ENCODE measurements around the gene SNX6. TPM values are rescaled to one million over a fixed set of nuclear protein-coding genes. Genes with fewer than 3 reads are reported as not detected.
A peak's percentile ranks its signal among the peaks of the same experiment; 100 is the strongest.
"Not testable (repeated sequence)": the region's sequence is repeated elsewhere in the genome, so short reads cannot be mapped to it uniquely, and the experiment has no call there.

The SNX6 gene
- total RNA-seq, 1 experiment from 2014 or later = 106 TPM

DNA sequence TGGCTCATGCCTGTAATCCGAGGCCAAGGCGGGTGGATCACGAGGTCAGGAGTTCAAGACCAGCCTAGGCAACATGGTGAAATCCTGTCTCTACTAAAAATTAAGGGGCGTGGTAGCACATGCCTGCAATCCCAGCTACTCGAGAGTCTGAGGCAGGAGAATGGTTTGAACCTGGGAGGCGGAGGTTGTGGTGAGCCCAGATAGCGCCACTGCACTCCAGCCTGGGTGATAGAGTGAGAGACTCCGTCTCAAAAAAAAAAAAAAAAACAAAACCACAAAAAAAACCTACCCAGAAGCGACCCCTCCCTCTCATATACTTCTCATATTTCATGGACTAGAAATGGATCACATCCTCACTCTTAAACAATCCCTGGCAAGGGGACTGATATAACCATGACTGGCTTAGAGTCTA is 4.4 kb upstream of the SNX6 start:
- not testable (repeated sequence) for DNase-seq (ENCODE audit: low spot score)

GRCh38 chr14:34633742-34634141 is 3.8 kb upstream of the SNX6 start:
- DNase-seq (ENCODE audit: low spot score) = no peak

DNA sequence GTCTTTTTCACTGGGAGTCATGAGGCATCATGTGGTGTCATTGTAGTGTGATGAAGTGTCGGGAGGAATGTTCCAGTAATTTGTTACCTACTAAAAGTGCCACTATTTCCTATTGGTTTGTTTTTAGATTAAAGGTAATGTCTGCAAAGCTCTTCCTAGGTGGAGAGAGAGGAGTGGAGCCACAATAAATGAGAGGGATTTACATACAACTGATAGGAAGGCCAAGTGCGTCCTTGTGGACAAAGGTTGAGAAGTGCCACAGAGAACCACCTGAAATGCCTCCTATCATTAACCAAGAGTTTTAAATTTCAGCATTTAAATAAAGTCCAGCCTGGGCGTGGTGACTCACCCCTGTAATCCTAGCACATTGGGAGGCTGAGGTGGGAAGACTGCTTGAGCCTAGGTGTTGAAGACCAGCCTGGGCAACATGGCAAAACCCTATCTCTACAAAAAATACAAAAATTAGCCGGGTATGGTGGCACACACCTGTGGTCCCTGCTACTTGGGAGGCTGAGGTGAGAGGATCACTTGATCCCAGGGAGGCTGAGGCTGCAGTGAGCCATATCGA is 2.5 kb upstream of the SNX6 start:
- no peak for DNase-seq (ENCODE audit: low spot score)

DNA sequence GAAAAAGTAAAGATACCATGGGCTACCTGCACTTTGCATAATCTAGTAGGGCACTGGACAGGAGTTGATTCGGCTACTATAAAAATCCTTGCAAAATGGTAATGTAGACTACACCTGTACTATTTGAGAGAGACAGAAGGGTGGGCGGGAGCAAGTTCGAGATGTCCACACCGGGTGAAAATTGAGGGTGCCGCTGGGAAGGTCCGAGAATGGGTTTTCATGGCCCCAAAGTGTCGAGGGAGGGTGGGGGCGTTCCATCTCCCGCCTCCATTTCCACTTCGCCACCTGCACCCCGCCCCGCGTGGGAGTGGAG is 648 bp downstream of the SNX6 start:
- no peak for DNase-seq (ENCODE audit: low spot score)

DNA sequence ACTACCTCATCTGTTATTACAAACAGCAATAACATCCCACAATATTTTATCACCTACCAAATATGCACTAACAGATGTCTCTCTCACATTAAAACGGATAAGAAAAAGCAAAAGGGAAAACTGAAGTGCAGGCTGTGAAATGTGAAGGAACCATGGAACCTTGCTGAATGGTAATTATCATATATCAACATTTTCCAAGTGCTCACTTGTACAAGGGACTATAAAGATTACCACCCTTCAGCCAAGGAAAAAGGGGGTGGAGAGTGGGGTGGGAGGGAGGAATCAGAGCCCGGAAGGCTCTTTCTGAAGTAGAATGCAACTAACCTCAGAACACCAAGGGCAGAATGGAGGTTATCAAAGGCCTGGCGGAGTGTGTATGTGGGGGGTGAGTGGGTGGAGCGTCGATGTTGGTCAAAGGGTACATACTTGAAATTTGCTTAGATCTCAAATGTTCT is 1.2 kb downstream of the SNX6 start:
- DNase-seq (ENCODE audit: low spot score) = peak; percentile 13

GRCh38 chr14:34623506-34623905 is 6.4 kb downstream of the SNX6 start:
- peak; percentile 37 for DNase-seq (ENCODE audit: low spot score)

GRCh38 chr14:34620839-34621238 is 9.1 kb downstream of the SNX6 start:
- no peak for DNase-seq (ENCODE audit: low spot score)

DNA sequence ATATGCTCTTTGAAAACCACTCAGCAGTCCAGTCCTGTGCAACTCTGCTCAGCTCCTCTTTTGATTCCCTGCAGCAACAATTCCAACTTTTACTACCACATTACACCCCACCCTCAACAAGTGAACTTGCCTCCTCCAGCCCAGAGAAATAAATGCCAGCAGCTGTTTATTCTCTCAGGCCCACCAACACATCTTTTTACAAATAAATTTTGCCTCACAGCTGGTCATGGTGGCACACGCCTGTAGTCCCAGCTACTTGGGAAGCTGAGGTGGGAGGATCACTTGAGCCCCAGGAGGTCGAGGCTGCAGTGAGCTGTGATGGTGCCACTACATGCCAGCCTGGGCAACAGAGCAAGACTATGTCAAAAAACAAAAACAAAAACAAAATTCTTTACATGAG is 9.8 kb downstream of the SNX6 start:
- DNase-seq (ENCODE audit: low spot score) = no peak

GRCh38 chr14:34619471-34619870 is 10.5 kb downstream of the SNX6 start:
- DNase-seq (ENCODE audit: low spot score) = no peak

DNA sequence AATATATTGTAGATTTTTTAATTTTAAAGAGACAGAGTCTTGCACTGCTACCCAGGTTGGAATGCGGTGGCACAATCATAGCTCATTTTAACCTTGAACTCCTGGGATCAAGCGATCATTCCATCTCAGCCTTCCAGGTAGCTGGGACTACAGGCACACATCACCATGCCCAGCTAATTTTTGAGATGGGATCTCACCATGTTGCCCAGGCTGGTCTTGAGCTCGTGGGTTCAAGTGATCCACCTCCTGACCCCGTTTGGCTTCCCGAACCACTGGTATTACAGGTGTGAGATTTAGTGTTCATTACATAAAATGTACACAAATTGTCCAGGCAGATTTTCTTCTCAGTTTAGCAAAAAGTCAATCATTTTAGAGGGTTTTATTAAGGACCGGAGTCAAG is 13.6 kb downstream of the SNX6 start:
- DNase-seq (ENCODE audit: low spot score) = no peak

DNA sequence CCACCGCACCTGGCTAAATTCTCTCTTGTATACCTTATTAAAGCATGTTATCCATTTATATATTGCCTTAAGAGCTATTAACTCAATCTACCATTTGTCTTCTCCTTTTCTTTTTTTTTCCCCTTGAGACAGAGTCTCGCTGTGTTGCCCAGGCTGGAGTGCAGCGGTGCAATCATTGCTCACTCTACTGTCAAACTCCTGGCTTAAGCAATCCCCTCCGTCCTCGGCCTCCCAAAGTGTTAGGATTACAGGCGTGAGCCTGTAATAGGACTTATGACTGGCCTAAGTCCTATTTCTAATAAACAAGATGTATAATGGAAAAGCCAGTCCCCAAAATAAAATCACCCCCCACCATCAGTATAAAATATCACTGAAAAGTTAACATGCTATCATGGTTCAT is 14.4 kb downstream of the SNX6 start:
- no peak for DNase-seq (ENCODE audit: low spot score)

DNA sequence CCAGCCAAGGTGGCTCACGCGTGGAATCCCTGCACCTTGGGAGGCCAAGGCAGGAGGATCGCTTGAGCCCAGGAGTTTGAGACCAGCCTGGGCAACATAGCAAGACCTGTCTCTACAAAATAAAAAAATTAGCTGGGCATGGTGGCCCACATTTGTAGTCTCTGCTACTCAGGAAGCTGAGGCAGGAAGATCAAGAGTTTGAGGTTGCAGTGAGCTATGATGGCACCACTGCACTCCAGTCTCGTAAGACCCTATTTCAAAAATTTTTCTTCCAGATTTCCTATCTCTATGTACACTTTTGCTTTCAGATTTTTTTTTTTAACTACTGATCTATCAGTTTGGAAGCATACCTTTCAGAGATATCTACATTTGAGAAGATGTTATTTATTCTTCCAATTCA is 15.3 kb downstream of the SNX6 start:
- DNase-seq (ENCODE audit: low spot score) = no peak

DNA sequence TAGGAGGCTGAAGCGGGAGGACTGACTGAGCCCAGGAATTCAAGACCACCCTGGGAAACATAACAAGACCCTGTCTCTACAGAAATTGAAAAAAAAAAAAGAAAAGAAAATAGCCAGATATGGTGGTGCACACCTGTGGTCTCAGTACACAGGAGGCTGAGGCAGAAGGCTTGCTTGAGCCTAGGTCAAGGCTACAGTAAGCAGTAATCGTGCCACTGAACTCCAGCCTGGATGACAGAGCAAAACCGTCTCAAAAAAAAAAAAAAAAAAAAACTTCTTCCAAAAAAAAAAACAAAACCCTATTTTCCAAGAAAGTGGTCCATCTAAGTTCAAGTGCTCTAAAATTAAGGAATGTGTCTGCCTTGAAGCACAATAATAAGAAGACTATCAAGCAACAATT is 19.8 kb downstream of the SNX6 start:
- DNase-seq (ENCODE audit: low spot score) = no peak

- no peak for DNase-seq (ENCODE audit: low spot score)
Measured at GRCh38 chr14:34605461-34605860, 24.5 kb downstream of the SNX6 start.

GRCh38 chr14:34604995-34605394 is 25.0 kb downstream of the SNX6 start:
- DNase-seq (ENCODE audit: low spot score) = no peak

DNA sequence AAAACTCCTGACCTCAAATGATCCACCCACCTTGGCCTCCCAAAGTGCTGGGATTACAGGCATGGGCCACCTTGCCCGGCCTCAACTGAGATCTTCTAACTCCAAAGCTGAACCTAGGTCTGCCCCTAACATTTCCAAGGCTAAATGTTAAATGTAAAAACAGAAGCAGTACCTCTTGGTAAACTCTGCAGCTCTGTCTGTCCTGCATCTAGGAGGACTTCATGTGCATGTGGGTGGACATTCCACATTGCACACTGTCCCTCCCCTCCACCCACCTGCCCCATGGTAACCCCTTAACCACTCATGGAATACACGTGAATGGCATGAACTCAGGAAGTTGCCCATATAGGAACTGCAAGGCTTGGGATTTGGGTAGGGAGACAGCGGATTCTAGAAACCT is 33.1 kb downstream of the SNX6 start:
- DNase-seq (ENCODE audit: low spot score) = no peak

GRCh38 chr14:34593740-34594375 is 36.1 kb downstream of the SNX6 start:
- DNase-seq (ENCODE audit: low spot score) = no peak

DNA sequence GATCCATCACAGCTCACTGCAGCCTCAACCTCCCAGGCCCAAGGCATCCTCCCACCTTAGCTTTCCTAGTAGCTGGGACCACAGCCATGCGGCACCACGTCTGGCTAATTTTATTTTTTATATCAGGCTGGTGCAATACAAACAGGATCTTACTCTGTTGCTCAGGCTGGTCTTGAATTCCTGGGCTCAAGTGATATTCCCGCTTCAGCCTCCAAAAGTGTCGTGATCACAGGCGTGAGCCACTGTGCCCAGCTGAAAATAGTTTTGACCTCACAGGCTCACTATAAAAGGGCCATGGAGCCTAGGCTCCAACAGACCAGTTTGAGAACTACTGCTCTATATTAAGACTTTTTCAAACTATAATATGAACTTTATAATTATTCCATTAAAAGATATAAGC is 37.3 kb downstream of the SNX6 start:
- no peak for DNase-seq (ENCODE audit: low spot score)

- no peak for DNase-seq (ENCODE audit: low spot score)
Measured at GRCh38 chr14:34583525-34583924, 46.4 kb downstream of the SNX6 start.

GRCh38 chr14:34582117-34582680 is 47.7 kb downstream of the SNX6 start:
- DNase-seq (ENCODE audit: low spot score) = no peak

- DNase-seq (ENCODE audit: low spot score) = no peak
Measured at GRCh38 chr14:34580381-34580780, 49.6 kb downstream of the SNX6 start.

DNA sequence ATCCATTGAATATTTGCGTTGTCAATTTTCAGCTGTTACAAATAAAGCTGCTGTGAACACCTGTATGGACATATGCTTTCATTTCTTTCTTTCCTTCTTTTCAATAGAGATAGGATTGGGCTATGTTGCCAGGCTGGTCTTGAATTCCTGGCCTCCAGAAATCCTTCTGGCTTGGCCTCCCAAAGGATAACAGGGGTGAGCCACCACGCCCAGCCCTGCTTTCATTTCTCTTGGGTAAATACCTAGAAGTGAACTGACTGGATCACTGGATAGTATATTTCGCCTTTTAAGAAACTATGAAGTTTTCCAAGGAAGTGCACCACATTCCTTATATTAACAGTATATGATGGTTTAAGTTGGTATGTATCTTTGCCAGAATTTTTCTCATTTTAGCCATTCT is 58.2 kb downstream of the SNX6 start:
- DNase-seq (ENCODE audit: low spot score) = no peak

- DNase-seq (ENCODE audit: low spot score) = no peak
Measured at GRCh38 chr14:34569750-34570149, 60.2 kb downstream of the SNX6 start.

DNA sequence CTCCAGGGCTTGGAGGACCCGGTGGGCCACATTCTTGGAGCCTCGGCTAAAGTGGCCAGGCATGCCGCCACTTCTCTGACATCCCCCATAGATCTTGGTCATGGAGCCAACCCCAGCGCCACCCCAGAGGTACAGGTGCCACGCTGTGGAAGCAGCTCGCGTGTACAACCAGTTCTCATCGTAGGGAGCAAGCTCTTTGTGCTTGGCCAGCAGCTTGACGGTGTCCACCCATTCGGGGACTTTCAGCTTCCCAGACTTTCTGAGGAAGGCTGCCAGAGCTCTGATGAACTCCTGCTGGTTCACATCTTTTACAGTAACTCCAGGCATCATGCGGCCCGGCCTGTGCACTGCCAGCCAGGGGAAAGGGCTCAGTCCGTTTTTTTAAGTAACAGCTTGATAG is 61.1 kb downstream of the SNX6 start:
- DNase-seq (ENCODE audit: low spot score) = no peak
